ENCODE results near the gene ALDH3A1.

The ALDH3A1 gene

DNA sequence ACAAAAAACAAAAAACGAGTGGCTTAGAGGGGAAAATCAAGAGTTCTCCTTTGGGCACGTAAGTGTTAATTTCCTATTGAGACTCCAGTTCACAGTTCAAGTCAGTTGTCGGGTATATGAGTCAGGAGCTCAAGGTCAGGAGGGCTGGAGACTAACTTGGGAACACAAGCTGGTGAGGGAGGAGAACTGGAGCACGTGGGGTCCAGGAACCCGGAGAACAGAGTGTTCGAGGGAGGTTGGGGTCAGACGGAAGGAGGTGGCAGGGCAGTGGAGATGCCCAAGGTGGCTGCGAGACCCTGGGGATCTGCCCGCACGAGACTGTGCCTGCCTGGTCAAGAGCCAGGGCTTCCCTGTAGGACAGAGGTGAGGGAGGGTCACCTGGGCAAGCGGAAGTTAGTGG lies 12.0 kb downstream of the ALDH3A1 start:
- Histone ChIP-seq H3K36me3 (ENCODE audit: control insufficient read depth, insufficient read depth, low read length) (no peaks in the 10 kb centered on the region), H3K27me3 (replicated peaks; ENCODE audit: control insufficient read depth, insufficient read depth, low read length) (no peaks in the 10 kb centered on the region; the same call in 1 of the 2 replicates), H3K4me3 (replicated peaks; ENCODE audit: low read depth, low read length) (no peak overlapping the region)
- TF ChIP-seq, protein P1, sequence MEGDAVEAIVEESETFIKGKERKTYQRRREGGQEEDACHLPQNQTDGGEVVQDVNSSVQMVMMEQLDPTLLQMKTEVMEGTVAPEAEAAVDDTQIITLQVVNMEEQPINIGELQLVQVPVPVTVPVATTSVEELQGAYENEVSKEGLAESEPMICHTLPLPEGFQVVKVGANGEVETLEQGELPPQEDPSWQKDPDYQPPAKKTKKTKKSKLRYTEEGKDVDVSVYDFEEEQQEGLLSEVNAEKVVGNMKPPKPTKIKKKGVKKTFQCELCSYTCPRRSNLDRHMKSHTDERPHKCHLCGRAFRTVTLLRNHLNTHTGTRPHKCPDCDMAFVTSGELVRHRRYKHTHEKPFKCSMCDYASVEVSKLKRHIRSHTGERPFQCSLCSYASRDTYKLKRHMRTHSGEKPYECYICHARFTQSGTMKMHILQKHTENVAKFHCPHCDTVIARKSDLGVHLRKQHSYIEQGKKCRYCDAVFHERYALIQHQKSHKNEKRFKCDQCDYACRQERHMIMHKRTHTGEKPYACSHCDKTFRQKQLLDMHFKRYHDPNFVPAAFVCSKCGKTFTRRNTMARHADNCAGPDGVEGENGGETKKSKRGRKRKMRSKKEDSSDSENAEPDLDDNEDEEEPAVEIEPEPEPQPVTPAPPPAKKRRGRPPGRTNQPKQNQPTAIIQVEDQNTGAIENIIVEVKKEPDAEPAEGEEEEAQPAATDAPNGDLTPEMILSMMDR (IDR thresholded peaks at IDR 0.05; ENCODE audit: insufficient read depth, low read length, poor library complexity, severe bottlenecking) = no peak
- DNase-seq (ENCODE audit: extremely low read depth, insufficient read length) = no peak

DNA sequence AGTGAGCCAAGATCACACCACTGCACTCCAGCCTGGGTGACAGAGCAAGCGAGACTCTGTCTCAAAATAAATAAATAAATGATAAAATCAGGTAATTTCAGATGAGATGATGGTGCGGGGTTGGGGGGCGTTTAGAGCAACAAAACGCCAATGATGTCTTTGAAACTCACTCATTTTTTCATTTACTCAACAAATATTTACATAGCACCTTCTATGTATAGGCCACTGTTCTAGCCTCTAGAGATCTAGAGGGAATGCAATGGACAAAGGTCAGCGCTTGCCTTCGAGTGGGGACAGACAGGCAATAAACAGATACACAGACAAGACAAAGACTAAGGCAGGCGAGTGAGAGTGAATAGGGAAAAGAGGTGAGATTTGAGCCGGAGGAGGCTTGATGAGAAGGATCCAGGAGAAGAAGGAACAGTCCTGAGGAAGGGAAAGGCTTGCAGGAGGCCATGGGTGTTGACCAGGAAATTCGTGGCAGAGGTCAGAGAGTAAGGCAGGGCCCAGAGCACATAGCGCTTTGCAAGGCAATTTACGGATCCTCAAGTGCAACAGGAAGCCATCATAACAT lies 14.1 kb downstream of the ALDH3A1 start:
- DNase-seq (ENCODE audit: extremely low read depth, insufficient read length) = no peak
- Histone ChIP-seq H3K4me3 (replicated peaks; ENCODE audit: low read depth, low read length) (no peak overlapping the region), H3K36me3 (ENCODE audit: control insufficient read depth, insufficient read depth, low read length) (no peaks in the 10 kb centered on the region), H3K27me3 (replicated peaks; ENCODE audit: control insufficient read depth, insufficient read depth, low read length) (no peaks in the 10 kb centered on the region; the same call in 1 of the 2 replicates)
- TF ChIP-seq, protein P1 (IDR thresholded peaks at IDR 0.05; ENCODE audit: insufficient read depth, low read length, poor library complexity, severe bottlenecking) = no peak

DNA sequence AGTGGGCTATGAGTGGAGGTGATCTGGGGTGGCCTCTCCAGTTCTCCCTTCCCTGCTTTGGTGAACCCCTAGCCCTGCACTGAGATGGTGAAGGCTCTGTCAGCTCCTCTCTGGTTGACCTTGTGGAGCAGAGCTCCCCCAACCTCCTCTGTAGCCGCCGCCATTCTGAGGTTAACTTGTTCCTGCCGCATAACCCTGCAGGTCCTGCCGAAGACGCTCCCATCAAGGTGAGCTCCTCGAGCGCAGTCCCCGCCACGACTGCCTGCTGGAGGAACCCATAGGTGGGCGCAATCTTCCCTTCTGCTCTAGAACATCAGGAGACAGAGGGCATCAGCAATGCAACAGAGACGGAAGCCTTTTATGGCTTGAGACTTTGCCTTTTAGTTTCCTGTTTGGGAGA lies 16.5 kb downstream of the ALDH3A1 start:
- TF ChIP-seq, protein P1 (IDR thresholded peaks at IDR 0.05; ENCODE audit: insufficient read depth, low read length, poor library complexity, severe bottlenecking) = no peak
- Histone ChIP-seq H3K36me3 (ENCODE audit: control insufficient read depth, insufficient read depth, low read length) (no peaks in the 10 kb centered on the region), H3K27me3 (replicated peaks; ENCODE audit: control insufficient read depth, insufficient read depth, low read length) (no peaks in the 10 kb centered on the region), H3K4me3 (replicated peaks; ENCODE audit: low read depth, low read length) (no peak overlapping the region)
- DNase-seq (ENCODE audit: extremely low read depth, insufficient read length) = no peak

DNA sequence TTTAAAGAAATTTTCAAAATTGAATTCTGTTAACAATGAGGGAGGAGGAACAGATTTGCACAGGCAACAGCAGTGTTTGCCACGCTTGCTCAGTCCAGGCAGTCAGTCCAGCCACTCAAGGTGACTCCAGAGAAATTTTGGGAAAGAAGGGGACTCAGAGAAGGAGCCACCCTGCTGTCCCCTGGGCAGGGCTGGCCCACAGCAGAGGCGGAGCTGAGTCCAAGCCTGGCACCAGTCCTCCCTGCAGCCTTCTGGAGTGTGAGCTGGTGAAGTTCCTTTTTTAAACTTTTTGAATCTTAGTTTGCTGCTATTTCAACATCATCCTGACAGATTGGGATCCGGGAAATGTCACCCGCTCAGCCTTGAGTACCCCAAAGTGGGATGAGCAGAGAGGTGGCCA lies 17.3 kb downstream of the ALDH3A1 start:
- no peak for DNase-seq (ENCODE audit: extremely low read depth, insufficient read length)
- Histone ChIP-seq H3K27me3 (replicated peaks; ENCODE audit: control insufficient read depth, insufficient read depth, low read length) (no peaks in the 10 kb centered on the region), H3K4me3 (replicated peaks; ENCODE audit: low read depth, low read length) (no peak overlapping the region), H3K36me3 (ENCODE audit: control insufficient read depth, insufficient read depth, low read length) (no peaks in the 10 kb centered on the region)
- TF ChIP-seq, protein P1 (IDR thresholded peaks at IDR 0.05; ENCODE audit: insufficient read depth, low read length, poor library complexity, severe bottlenecking) = no peak

DNA sequence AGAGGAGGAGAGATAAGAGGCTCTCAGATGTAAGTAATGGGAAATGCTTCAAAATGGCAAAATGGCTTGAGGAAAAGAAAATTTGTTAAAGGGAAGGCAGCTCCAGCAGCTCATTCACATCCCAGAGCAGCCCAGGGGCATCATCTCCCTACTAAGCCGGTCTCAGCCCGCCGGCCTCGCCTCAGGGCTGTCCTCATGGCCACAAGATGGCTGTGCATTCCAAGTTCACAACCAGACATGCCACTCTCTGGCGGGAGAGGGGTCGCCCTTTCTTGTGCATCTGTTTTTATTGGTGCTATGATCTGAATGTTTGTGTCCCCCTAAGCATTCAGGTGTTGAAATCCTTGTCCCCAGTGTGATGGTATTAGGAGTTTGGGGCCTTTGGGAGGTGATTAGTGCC lies 18.2 kb downstream of the ALDH3A1 start:
- H3K27me3 ChIP-seq (replicated peaks; ENCODE audit: control insufficient read depth, insufficient read depth, low read length) = no peaks in the 10 kb centered on the region
- H3K36me3 ChIP-seq (ENCODE audit: control insufficient read depth, insufficient read depth, low read length) = no peaks in the 10 kb centered on the region
- no peak overlapping the region for H3K4me3 ChIP-seq (replicated peaks; ENCODE audit: low read depth, low read length)
- no peak for DNase-seq (ENCODE audit: extremely low read depth, insufficient read length)
- TF ChIP-seq, protein P1 (IDR thresholded peaks at IDR 0.05; ENCODE audit: insufficient read depth, low read length, poor library complexity, severe bottlenecking) = no peak

DNA sequence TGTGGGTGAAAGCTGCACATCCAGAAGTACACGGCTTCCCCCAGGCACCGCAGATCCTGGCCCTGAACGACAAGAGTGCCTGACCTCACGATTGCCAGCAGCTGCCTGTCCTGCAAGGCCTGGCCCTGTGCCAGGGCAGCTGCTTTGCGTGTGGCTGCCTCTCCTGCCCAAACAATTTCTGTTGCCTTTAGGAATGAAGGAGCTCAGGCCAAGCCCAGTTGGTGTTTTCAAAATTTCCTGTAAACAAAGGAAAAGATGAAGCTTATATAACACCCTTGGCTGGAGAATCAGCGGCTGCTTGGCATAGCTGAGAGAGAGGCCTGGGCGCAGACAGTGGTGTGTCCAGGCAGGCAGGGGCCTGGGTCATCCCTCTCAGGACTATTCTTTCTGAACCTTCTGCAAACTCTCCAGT lies 20.0 kb downstream of the ALDH3A1 start:
- TF ChIP-seq, protein P1 (IDR thresholded peaks at IDR 0.05; ENCODE audit: insufficient read depth, low read length, poor library complexity, severe bottlenecking) = no peak
- no peak for DNase-seq (ENCODE audit: extremely low read depth, insufficient read length)
- Histone ChIP-seq H3K4me3 (replicated peaks; ENCODE audit: low read depth, low read length) (no peak overlapping the region), H3K36me3 (ENCODE audit: control insufficient read depth, insufficient read depth, low read length) (no peaks in the 10 kb centered on the region), H3K27me3 (replicated peaks; ENCODE audit: control insufficient read depth, insufficient read depth, low read length) (no peaks in the 10 kb centered on the region; the same call in 1 of the 2 replicates)

Measured in GM06990 (cell line).